A549 (cell line): ENCODE results near the gene SESN3. TPM values are rescaled to one million over a fixed set of nuclear protein-coding genes. Genes with fewer than 3 reads are reported as not detected.

Source experiments
- ATAC-seq, 2 experiments: fragments of 200-7000 bp in 1 of 2; fragments of >200 bp in 1 of 2; cut with Nextera tagmentation in 1 of 2; cut with Tn5 transposase in 1 of 2; 3 replicates each; pipeline versions ENCODE4 v1.8.0 to v1.9.1; 2018 to 2020; ENCODE audit warnings: mild to moderate bottlenecking in 1 of 2, moderate library complexity in 1 of 2
- CTCF ChIA-PET: fragments of 300-600 bp; sonication (Branson Sonifier 250); formaldehyde crosslinking; extraction: SDS; loops from one replicate; lab custom pipeline; 2021; ENCODE audit warnings: antibody characterized with exemption, inconsistent platforms; lab: Yijun Ruan, JAX
- POLR2A ChIA-PET: fragments of 350-600 bp; formaldehyde crosslinking; extraction: SDS; loops from one replicate; lab custom pipeline; 2021; ENCODE audit warnings: antibody characterized with exemption, inconsistent platforms; lab: Yijun Ruan, JAX
- DNase-seq, 2 experiments: peaks; one replicate each; pipeline versions ENCODE4 v3.0.0 to v3.0.0-alpha.2; 2011 to 2016; ENCODE audit warnings: low read depth in 1 of 2, low spot score in 1 of 2
- FAIRE-seq: peaks from 2 replicates; lab custom pipeline; 2011; peaks lifted over from hg19 to GRCh38; lab: Jason Lieb, UNC
- H3K27ac ChIP-seq, 2 experiments: fragments of >200 bp; sonication (Bioruptor Twin); formaldehyde crosslinking; 3 replicates each; pipeline ENCODE4 v1.5.1; 2016 to 2017
- H3K4me1 ChIP-seq: fragments of >200 bp; sonication (Bioruptor Twin); formaldehyde crosslinking; 3 replicates; pipeline ENCODE4 v1.6.1; 2016
- H3K4me2 ChIP-seq: fragments of >200 bp; sonication (Bioruptor Twin); formaldehyde crosslinking; 3 replicates; pipeline ENCODE4 v1.6.1; 2016
- H3K4me3 ChIP-seq: fragments of >200 bp; sonication (Bioruptor Twin); formaldehyde crosslinking; 3 replicates; pipeline ENCODE4 v1.5.1; 2016
- H3K9me3 ChIP-seq: fragments of >200 bp; sonication (Bioruptor Twin); formaldehyde crosslinking; 3 replicates; pipeline ENCODE4 v1.6.1; 2016
- BHLHE40 ChIP-seq: IDR thresholded peaks from 2 replicates; pipeline ENCODE4 v1.6.1; 2012; ENCODE audit warnings: low read depth, low read length, inconsistent platforms
- CHD4 ChIP-seq: fragments of 200-600 bp; sonication (generic); IDR thresholded peaks from 2 replicates; pipeline ENCODE4 v1.6.1; 2016; ENCODE audit warnings: antibody characterized with exemption, mild to moderate bottlenecking, borderline replicate concordance
- EHF ChIP-seq: fragments of 250-450 bp; sonication (Bioruptor Pico); IDR thresholded peaks from 2 replicates; pipeline ENCODE4 v1.5.0; 2020; ENCODE audit warnings: mild to moderate bottlenecking
- EP300 ChIP-seq, 2 experiments: fragments of >200 bp; sonication (Bioruptor Twin); formaldehyde crosslinking; IDR thresholded peaks; 2 replicates in 1 of 2; 3 replicates in 1 of 2; pipeline ENCODE4 v1.6.1; 2016 to 2017
- FOSB ChIP-seq: fragments of 250-450 bp; sonication (Bioruptor Pico); IDR thresholded peaks from 2 replicates; pipeline ENCODE4 v1.5.0; 2020; ENCODE audit warnings: mild to moderate bottlenecking, moderate library complexity
- GATA3 ChIP-seq: IDR thresholded peaks from 2 replicates; pipeline ENCODE4 v1.6.1; 2012; ENCODE audit warnings: borderline replicate concordance
- HEYL ChIP-seq: fragments of 250-450 bp; sonication (Bioruptor Pico); IDR thresholded peaks from 2 replicates; pipeline ENCODE4 v1.8.0; 2021; ENCODE audit warnings: mild to moderate bottlenecking, moderate library complexity
- KDM1A ChIP-seq: fragments of 200-600 bp; sonication (generic); IDR thresholded peaks from 2 replicates; pipeline ENCODE4 v1.6.1; 2016; ENCODE audit warnings: low read depth, mild to moderate bottlenecking
- KDM5A ChIP-seq: fragments of 200-600 bp; sonication (generic); IDR thresholded peaks from 2 replicates; pipeline ENCODE4 v1.6.1; 2016; ENCODE audit warnings: antibody characterized with exemption, mild to moderate bottlenecking
- MAZ ChIP-seq: fragments of 150-350 bp; IDR thresholded peaks from 2 replicates; pipeline ENCODE4 v1.6.1; 2014; ENCODE audit warnings: antibody characterized with exemption, low read depth, low read length, borderline replicate concordance
- PHF8 ChIP-seq: fragments of 200-600 bp; sonication (generic); IDR thresholded peaks from 2 replicates; pipeline ENCODE4 v1.6.1; 2016; ENCODE audit warnings: low read depth, mild to moderate bottlenecking, antibody characterized with exemption, moderate library complexity, borderline replicate concordance
- POLR2A ChIP-seq: IDR thresholded peaks from 2 replicates; pipeline ENCODE4 v1.6.1; 2012; ENCODE audit warnings: mild to moderate bottlenecking, low read length
- RCOR1 ChIP-seq: fragments of 150-350 bp; IDR thresholded peaks from 2 replicates; pipeline ENCODE4 v1.6.1; 2014; ENCODE audit warnings: antibody characterized with exemption, low read length, low read depth
- RFX5 ChIP-seq: fragments of 450-650 bp; IDR thresholded peaks from 2 replicates; pipeline ENCODE4 v1.7.1; 2014; ENCODE audit warnings: antibody characterized with exemption, mild to moderate bottlenecking, moderate library complexity
- SREBF2 ChIP-seq: fragments of 450-650 bp; IDR thresholded peaks from 2 replicates; pipeline ENCODE4 v1.6.1; 2014; ENCODE audit warnings: mild to moderate bottlenecking, moderate library complexity
- TP53 ChIP-seq: fragments of 250-450 bp; sonication (Bioruptor Pico); IDR thresholded peaks from 2 replicates; pipeline ENCODE4 v1.5.0; 2021; ENCODE audit warnings: mild to moderate bottlenecking, moderate library complexity
- ZC3H11A ChIP-seq: fragments of 450-650 bp; IDR thresholded peaks from 2 replicates; pipeline ENCODE4 v1.6.1; 2014; ENCODE audit warnings: antibody characterized with exemption, mild to moderate bottlenecking
- ZFP36 ChIP-seq: fragments of 450-650 bp; IDR thresholded peaks from 2 replicates; pipeline ENCODE4 v1.6.1; 2014; ENCODE audit warnings: borderline replicate concordance; ENCODE audit not compliant: partially characterized antibody
- ZNF302 ChIP-seq: fragments of 250-450 bp; sonication (Bioruptor Pico); IDR thresholded peaks from 2 replicates; pipeline ENCODE4 v1.9.0; 2021; ENCODE audit warnings: inconsistent platforms, mild to moderate bottlenecking, moderate library complexity
- WGBS: methylation state at CpG from one replicate; pipeline ENCODE4 v1.1.6; 2017; ENCODE audit errors: missing lambda C conversion rate; 5-methylcytosine and 5-hydroxymethylcytosine counted together
- polyA plus RNA-seq, 4 experiments: library from polyadenylated mRNA; depleted of rRNA in 3 of 4; stranded (reverse); fragments of >200 nt; fragmentation: RNase III in 1 of 4; extraction: RNeasy Plus Mini Kit Qiagen cat#74134 plus additional on column Dnase treatment in 1 of 4; gene quantifications; 2 replicates in 3 of 4; 3 replicates in 1 of 4; pipeline ENCODE4 v1.2.3, GENCODE V29; 2011 to 2017
- TF ChIP-seq, protein P1 (sequence below): IDR thresholded peaks from 2 replicates; pipeline ENCODE4 v1.6.1; 2012
- TF ChIP-seq, protein P2 (sequence below): fragments of 450-650 bp; IDR thresholded peaks from 2 replicates; pipeline ENCODE4 v1.6.1; 2014; ENCODE audit warnings: antibody characterized with exemption
- TF ChIP-seq, protein P3 (sequence below): fragments of 150-350 bp; IDR thresholded peaks from 2 replicates; pipeline ENCODE4 v1.6.1; 2014; ENCODE audit warnings: low read depth, mild to moderate bottlenecking, low read length
- TF ChIP-seq, protein P4 (sequence below): fragments of 250-450 bp; sonication (Bioruptor Pico); IDR thresholded peaks from 2 replicates; pipeline ENCODE4 v1.5.0; 2021; ENCODE audit warnings: mild to moderate bottlenecking, moderate library complexity, borderline replicate concordance
- TF ChIP-seq, protein P5 (sequence below): fragments of >200 bp; sonication (Bioruptor Twin); formaldehyde crosslinking; IDR thresholded peaks from 3 replicates; pipeline ENCODE4 v1.6.1; 2016
- TF ChIP-seq, protein P6 (sequence below): fragments of 200-600 bp; sonication (generic); IDR thresholded peaks from 2 replicates; pipeline ENCODE4 v1.6.1; 2016; ENCODE audit warnings: antibody characterized with exemption, mild to moderate bottlenecking, moderate library complexity
- TF ChIP-seq, protein P7 (sequence below): fragments of >200 bp; sonication (Bioruptor Twin); formaldehyde crosslinking; IDR thresholded peaks from 2 replicates; pipeline ENCODE4 v1.6.1; 2016

SESN3 gene
- polyA plus RNA-seq, 2 of the 4 experiments (the other 2 are of a cell fraction), result 0.35 to 3.6 TPM

DNA sequence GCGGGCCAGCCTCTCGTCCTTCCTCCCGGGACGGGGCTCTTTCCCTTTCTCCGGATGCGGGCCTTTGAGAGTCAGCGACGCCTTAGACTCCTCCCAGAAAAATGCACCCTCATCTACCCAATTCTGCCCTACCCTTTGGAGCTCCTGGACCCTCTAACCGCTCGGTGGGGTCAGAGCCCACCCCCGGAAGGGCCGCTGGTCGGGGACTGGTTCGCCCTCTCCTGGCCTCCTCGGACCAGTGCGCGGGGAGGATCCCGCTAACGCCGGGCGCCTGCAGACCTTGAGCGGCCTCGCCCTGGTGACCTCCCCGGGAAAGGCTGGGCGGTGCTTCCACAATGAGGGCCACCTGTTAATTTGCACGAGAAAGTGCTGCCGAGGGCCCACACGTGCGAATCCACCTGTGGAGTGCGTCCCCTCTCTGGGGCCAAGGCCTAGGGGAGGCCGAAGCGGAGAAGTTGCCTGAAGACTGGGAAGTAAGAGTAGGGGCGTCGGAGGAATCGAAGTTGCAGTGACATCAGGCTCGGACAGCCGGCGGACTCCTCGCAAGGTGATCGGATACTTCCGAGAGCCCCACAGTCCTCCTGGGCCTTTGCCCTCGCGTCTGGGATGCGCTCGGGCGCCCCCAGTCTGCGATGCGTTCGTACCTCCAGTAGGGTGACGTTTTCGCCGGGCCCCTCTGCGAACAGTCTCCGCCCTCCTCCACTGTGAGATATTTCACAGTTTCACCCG lies 79.9 kb downstream of the SESN3 start (continued):
- TF ChIP-seq RFX5 (no peak), SREBF2 (no peak), EP300 (IDR thresholded peaks at IDR 0.05) (no peak), TP53 (CRISPR knock-in tag) (no peak), EHF (no peak), CHD4 (no peak), FOSB (no peak), KDM1A (no peak), PHF8 (peak; percentile 50; the same call in 1 of the 2 replicates), BHLHE40 (no peak), MAZ (no peak), ZNF302 (no peak), HEYL (CRISPR knock-in tag) (no peak), ZFP36 (no peak), KDM5A (no peak), RCOR1 (no peak), POLR2A (peak; percentile 47), ZC3H11A (no peak)
- TF ChIP-seq, protein P1, sequence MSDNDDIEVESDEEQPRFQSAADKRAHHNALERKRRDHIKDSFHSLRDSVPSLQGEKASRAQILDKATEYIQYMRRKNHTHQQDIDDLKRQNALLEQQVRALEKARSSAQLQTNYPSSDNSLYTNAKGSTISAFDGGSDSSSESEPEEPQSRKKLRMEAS, result peak; percentile 73
- TF ChIP-seq, protein P2, sequence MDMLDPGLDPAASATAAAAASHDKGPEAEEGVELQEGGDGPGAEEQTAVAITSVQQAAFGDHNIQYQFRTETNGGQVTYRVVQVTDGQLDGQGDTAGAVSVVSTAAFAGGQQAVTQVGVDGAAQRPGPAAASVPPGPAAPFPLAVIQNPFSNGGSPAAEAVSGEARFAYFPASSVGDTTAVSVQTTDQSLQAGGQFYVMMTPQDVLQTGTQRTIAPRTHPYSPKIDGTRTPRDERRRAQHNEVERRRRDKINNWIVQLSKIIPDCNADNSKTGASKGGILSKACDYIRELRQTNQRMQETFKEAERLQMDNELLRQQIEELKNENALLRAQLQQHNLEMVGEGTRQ, result no peak
- TF ChIP-seq, protein P3, sequence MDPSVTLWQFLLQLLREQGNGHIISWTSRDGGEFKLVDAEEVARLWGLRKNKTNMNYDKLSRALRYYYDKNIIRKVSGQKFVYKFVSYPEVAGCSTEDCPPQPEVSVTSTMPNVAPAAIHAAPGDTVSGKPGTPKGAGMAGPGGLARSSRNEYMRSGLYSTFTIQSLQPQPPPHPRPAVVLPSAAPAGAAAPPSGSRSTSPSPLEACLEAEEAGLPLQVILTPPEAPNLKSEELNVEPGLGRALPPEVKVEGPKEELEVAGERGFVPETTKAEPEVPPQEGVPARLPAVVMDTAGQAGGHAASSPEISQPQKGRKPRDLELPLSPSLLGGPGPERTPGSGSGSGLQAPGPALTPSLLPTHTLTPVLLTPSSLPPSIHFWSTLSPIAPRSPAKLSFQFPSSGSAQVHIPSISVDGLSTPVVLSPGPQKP, result no peak
- TF ChIP-seq, protein P4, sequence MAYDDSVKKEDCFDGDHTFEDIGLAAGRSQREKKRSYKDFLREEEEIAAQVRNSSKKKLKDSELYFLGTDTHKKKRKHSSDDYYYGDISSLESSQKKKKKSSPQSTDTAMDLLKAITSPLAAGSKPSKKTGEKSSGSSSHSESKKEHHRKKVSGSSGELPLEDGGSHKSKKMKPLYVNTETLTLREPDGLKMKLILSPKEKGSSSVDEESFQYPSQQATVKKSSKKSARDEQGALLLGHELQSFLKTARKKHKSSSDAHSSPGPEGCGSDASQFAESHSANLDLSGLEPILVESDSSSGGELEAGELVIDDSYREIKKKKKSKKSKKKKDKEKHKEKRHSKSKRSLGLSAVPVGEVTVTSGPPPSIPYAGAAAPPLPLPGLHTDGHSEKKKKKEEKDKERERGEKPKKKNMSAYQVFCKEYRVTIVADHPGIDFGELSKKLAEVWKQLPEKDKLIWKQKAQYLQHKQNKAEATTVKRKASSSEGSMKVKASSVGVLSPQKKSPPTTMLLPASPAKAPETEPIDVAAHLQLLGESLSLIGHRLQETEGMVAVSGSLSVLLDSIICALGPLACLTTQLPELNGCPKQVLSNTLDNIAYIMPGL (CRISPR knock-in tag), result no peak
- TF ChIP-seq, protein P5, sequence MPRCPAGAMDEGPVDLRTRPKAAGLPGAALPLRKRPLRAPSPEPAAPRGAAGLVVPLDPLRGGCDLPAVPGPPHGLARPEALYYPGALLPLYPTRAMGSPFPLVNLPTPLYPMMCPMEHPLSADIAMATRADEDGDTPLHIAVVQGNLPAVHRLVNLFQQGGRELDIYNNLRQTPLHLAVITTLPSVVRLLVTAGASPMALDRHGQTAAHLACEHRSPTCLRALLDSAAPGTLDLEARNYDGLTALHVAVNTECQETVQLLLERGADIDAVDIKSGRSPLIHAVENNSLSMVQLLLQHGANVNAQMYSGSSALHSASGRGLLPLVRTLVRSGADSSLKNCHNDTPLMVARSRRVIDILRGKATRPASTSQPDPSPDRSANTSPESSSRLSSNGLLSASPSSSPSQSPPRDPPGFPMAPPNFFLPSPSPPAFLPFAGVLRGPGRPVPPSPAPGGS, result 0 out of 3 replicates have a peak, but pooled peaks have one; percentile 24

DNA sequence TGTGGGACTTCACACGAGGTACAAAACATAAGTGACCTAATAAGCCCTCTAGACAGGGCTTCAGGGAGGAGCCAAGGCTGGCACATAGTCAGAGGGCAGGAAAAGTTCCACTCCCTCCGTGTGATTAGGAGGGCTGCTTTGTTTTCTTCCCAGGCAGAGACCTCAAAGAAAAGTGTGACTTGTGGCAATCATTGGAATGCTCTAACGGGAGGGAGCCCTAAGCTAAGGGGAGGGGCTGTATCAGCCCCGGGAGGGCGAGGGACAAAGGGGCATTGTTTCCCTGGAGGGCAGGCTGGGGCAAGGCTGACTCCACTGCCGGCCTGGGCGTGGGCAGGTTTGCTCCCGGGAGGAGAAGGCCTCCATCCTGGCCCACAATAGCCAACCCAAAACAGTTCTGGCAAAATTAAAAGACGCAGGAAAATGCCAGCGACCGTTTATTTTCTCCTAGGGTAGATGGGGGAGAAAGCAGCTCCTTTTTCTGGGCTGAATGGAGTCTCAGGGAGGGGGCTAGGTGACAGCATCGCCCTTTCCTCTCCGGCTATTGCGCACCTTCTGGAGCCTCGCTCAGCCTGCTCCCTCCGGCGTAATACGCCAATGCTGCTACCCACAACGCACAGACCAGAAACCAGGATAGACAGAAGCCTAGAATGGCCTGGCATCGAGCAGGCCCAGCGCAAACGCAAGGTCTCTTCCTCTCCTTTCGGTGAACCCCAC lies 81.2 kb downstream of the SESN3 start:
- WGBS, result 81% methylated on average over 23 of the region's 23 CpGs
- no peak overlapping the region for H3K4me2 ChIP-seq
- TF ChIP-seq GATA3 (no peak), KDM5A (no peak), RCOR1 (no peak), ZNF302 (no peak), KDM1A (no peak)
- TF ChIP-seq, protein P6, sequence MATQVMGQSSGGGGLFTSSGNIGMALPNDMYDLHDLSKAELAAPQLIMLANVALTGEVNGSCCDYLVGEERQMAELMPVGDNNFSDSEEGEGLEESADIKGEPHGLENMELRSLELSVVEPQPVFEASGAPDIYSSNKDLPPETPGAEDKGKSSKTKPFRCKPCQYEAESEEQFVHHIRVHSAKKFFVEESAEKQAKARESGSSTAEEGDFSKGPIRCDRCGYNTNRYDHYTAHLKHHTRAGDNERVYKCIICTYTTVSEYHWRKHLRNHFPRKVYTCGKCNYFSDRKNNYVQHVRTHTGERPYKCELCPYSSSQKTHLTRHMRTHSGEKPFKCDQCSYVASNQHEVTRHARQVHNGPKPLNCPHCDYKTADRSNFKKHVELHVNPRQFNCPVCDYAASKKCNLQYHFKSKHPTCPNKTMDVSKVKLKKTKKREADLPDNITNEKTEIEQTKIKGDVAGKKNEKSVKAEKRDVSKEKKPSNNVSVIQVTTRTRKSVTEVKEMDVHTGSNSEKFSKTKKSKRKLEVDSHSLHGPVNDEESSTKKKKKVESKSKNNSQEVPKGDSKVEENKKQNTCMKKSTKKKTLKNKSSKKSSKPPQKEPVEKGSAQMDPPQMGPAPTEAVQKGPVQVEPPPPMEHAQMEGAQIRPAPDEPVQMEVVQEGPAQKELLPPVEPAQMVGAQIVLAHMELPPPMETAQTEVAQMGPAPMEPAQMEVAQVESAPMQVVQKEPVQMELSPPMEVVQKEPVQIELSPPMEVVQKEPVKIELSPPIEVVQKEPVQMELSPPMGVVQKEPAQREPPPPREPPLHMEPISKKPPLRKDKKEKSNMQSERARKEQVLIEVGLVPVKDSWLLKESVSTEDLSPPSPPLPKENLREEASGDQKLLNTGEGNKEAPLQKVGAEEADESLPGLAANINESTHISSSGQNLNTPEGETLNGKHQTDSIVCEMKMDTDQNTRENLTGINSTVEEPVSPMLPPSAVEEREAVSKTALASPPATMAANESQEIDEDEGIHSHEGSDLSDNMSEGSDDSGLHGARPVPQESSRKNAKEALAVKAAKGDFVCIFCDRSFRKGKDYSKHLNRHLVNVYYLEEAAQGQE, result no peak
- TF ChIP-seq, protein P4 (CRISPR knock-in tag), result no peak
- TF ChIP-seq, protein P7, sequence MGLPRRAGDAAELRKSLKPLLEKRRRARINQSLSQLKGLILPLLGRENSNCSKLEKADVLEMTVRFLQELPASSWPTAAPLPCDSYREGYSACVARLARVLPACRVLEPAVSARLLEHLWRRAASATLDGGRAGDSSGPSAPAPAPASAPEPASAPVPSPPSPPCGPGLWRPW, result no peak

More for the DNA sequence above, 81.2 kb downstream of the SESN3 start:
- POLR2A ChIA-PET, result no interaction called here
- CTCF ChIA-PET, result interaction anchor here (0.9 to 11.6 kb wide), 9 partner anchors 9 to 641 kb away, joined by 3 to 174 read pairs (median 3); partner anchors contain the start of gene SRSF8
- no peak for ATAC-seq
- Histone ChIP-seq H3K4me1 (peaks cover 12% of the 10 kb centered on the region; the same call in 2 of the 3 replicates), H3K4me3 (no peak overlapping the region), H3K27ac (no peak overlapping the region), H3K9me3 (no peaks in the 10 kb centered on the region)
- FAIRE-seq, result no peak
- DNase-seq, result no peak
